HG02588 (cell line): Measurements from ENCODE around the gene YKT6.

Source experiments
- ATAC-seq: cut with Tn5 transposase; IDR thresholded peaks from one replicate; pipeline ENCODE4 v1.9.1; 2021; ENCODE audit warnings: mild to moderate bottlenecking, moderate library complexity; ENCODE audit not compliant: unreplicated experiment

Gene YKT6

GRCh38 chr7:44231088-44231487 lies 30.3 kb downstream of the YKT6 start:
- no peak for ATAC-seq

DNA sequence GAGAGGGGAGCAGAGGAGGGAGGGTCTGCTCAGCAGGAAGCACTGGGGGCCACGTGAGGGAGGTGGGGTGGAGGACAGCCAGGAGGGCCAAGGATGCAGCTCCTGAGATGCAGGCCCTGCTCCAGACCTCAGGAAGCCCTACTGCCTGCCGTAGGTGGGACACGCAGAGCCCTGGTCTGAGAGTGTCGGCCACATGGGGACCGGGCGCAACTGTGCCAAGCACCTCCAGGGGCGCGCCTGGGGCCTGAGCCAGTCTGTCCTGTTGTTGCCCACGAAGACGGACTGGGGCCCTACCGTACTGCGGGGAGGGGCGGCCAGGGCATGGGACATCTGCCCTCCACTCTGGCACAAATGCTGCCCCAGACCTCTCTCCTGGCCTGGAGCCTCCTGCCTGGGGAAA lies 31.6 kb downstream of the YKT6 start:
- no peak for ATAC-seq

DNA sequence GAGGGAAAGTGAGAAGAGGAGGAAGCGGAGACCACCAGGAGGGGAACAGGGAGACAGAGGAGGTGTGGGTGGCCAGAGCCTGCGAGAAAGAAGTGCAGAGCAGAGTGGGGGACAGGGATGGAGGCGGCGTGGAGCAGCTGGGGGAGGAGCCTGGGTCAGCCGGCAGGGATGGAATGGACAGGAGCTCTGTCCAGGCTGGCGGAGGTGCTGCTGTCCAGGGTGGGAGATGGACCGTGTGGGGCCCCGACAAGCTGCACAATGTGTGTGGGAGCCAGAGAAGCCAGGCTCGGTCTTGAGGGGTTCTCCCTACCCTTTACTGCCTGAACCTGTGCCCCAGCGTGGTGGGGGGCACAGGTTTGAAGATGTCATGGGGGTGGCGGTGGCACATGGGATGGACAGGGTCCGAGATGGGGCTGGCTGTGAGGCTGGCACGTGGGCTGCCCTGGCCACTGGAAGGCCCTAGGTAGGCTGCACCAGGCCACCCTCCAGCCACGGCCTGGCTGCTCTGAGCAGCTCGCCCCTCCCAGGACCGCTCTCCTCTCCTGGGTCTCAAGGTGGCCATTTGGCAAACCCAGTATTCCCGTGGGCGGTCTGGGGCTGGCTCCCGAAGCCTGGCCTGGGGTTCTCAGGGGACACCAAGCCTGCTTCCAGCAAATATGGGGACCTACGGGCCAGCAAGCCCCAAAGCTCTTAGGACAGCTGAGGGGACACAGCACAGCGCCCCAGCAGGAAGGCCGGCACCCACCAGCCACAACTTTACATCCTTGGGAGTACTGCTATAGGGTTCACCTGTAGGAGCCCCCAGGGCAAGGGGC lies 32.3 kb downstream of the YKT6 start:
- no peak for ATAC-seq

DNA sequence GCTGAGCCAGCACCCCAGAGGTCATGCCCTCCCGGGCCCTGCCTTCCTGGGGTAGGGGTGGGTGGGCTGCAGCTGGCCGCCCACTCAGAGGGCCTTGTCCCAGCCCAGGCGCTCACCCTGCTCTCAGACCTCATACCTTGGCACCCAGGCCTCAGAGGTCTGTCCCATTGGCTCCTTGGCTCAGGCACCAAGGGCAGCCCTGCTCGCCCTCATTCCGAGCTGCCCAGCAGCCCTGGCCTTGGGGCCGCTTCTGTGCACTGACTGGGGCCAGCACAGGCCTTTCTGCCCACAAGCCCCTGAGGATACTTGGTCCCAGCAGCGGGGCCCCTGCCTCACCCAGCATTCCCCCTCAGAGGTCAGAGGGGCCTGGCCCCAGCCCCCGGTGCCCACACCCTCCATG lies 34.3 kb downstream of the YKT6 start:
- no peak for ATAC-seq

- no peak for ATAC-seq
These were observed 35.0 kb downstream of the YKT6 start for GRCh38 chr7:44235582-44236332.

GRCh38 chr7:44236333-44236728 lies 35.6 kb downstream of the YKT6 start:
- ATAC-seq, result no peak

DNA sequence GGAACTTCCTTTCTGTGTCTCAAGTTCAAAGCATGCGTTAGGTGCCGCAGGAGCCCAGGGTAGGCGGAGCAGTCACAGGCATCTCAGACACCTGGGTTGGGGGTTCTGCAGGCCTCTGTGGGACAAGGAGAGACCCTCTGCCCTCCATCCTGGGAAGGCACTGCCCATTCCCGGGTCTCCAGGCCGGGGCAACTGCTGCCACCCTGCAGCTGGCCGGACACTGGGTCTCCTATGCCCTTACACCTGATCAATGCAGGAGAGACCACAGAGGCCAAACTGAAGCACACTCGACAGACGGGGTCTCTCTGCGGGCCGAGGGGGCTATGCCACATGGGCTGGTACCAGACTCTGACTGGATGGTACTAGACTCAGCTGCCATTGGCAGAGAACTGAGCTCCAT lies 36.9 kb downstream of the YKT6 start:
- no peak for ATAC-seq

GRCh38 chr7:44238116-44238695 lies 37.4 kb downstream of the YKT6 start:
- no peak for ATAC-seq

- no peak for ATAC-seq
These were observed 38.6 kb downstream of the YKT6 start for GRCh38 chr7:44239361-44239760.

DNA sequence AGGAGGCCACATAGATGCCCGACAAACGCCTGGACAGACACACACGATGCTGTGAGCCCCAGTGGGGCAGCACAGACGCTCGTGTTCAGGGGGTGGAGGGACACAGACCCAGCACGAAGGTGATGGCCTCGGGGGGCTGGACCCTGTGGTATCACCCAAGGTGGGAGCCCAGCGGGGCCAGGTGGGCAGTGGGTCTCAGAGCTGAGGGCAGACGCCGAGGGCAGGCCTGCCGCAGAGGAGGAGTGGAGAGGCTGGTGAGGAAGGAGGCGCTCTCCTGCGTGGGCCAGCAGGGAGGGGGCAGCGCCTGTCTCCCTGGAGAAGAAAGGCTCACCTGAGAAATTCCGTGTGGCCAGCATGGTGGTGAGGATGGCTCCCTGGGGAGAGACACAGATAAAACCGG lies 39.6 kb downstream of the YKT6 start:
- ATAC-seq, result no peak

GRCh38 chr7:44240983-44241510 lies 40.3 kb downstream of the YKT6 start:
- ATAC-seq, result peak; percentile 61

DNA sequence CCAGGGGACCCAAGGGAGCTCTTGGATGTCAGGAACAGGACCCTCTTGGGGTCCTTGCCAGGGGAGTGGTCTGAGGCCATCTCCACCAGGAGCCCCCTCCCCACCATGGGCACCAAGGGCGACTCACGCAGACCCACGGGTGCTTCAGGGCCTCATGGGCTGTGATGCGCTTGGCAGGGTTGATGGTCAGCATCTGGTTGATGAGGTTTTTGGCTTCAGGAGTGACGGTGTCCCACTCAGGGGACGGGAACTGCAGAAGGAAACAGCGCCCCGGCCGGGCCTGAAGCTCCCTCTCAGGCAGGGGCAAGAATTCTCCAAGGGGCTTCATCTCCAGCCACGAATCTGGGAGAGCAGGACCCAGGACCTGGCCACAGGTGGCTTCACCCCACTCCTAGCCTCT lies 41.3 kb downstream of the YKT6 start:
- ATAC-seq, result no peak

- no peak for ATAC-seq
These were observed 43.5 kb downstream of the YKT6 start for GRCh38 chr7:44244282-44244681.

GRCh38 chr7:44246396-44247113 lies 45.8 kb downstream of the YKT6 start:
- ATAC-seq, result no peak

- no peak for ATAC-seq
These were observed 47.3 kb downstream of the YKT6 start for GRCh38 chr7:44247868-44248651.

DNA sequence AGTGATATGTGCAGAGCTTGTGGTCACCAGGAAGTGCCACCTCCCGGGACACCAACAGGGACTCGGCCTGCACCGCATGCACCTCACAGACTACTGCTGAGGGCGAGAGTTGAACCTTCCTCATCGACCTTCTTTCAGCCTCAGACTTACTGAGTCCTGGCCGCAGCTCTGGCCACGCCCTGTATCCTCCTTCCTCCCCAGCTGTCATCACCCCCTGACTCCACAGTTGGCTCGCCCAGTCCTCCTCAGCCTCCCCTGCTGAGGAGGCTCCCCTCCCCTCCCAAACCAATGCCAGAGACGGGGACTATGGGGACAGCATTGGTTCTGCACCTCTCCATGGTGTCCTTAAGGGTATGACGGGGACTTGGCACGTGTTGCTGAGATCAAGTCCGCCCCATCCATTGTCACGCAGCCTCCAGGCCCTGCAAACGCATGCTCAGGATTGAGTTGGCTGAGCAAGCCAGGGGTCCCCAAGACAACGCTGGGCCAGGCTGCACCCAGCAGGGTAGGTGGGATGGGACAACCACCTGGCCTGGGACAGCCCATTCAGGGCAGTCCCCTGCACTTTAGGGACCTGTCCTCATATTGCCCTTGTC lies 49.0 kb downstream of the YKT6 start:
- ATAC-seq, result no peak

- no peak for ATAC-seq
These were observed 50.5 kb downstream of the YKT6 start for GRCh38 chr7:44251269-44251668.

DNA sequence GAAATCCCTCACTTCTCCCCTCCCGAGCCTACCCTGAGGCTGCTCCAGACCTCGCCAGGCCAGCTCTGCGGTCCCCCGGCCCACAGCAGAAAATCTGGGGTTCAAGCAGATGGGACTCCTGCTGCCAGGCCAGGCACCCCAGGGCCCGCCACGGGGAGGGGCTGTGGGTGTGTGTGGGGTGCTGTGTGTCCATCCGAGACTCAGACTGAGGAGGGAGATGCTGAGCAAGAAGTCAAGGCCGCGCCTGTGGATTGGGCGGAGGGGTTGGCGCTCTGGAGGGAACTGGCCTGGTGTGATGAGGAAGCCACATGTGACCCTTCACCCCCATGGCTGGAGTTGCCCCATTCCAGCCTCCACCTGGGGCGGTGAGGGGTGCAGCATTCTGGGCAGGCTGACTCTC lies 51.1 kb downstream of the YKT6 start:
- ATAC-seq, result no peak

DNA sequence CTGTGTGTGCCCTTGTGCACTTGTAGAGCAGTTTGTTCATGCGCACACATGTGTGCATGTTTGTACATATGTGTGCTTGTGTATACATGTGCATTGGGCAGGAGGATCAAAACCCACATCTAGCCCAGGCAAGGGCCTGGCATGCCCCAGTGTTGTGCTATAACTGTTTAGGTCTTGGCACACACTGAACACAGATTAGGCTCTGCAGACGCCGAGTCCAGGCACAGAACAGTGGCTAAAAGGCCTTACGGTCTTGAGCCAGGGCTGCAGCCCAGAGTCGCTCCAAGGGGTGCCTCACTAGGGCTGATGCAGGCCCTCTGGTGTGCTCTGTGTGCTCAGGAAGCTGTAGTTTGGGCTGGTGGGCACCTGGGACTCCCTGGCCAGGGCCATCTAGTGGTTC lies 55.7 kb downstream of the YKT6 start:
- ATAC-seq, result no peak

DNA sequence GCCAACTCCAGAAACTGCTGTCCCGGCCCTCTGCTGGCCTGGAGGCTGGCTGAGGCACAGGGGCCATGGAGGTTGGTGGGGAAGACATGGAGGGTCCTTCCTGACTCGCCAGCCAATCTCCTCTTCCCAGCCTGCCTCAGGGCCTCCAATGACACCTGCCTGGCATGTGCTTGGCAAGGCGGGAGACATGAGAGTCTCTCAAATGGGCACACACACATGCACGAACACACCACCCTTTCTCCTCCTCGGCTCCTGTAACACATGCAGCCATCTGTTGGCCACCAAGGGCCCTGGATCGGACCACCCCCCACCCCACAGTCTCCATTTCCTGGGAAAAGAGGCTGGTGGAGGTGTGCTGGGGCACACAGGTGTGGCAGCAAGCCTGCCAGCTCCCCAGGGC lies 56.4 kb downstream of the YKT6 start:
- no peak for ATAC-seq
